GM13976 (cell line): ENCODE results near the gene MEF2A.

Experiments
- DNase-seq: peaks from one replicate; pipeline ENCODE4 v3.0.0; 2012; ENCODE audit warnings: low spot score
- in situ Hi-C: fragments of 300-500 bp; cut with MboI; formaldehyde crosslinking; loops from one replicate; pipeline ENCODE4 v1.12.0; 2022; ENCODE audit warnings: low sequenced_read_pairs, mixed read lengths, inconsistent platforms; ENCODE audit not compliant: unreplicated experiment
- TF ChIP-seq, protein P1 (sequence below): IDR thresholded peaks from 2 replicates; pipeline ENCODE4 v1.5.1; 2012; ENCODE audit warnings: borderline replicate concordance, mild to moderate bottlenecking; ENCODE audit not compliant: insufficient read depth; ENCODE audit errors: extremely low read depth, missing control alignments, control extremely low read depth

MEF2A gene

GRCh38 chr15:99722406-99722805, 156.6 kb downstream of the MEF2A start:
- TF ChIP-seq, protein P1, sequence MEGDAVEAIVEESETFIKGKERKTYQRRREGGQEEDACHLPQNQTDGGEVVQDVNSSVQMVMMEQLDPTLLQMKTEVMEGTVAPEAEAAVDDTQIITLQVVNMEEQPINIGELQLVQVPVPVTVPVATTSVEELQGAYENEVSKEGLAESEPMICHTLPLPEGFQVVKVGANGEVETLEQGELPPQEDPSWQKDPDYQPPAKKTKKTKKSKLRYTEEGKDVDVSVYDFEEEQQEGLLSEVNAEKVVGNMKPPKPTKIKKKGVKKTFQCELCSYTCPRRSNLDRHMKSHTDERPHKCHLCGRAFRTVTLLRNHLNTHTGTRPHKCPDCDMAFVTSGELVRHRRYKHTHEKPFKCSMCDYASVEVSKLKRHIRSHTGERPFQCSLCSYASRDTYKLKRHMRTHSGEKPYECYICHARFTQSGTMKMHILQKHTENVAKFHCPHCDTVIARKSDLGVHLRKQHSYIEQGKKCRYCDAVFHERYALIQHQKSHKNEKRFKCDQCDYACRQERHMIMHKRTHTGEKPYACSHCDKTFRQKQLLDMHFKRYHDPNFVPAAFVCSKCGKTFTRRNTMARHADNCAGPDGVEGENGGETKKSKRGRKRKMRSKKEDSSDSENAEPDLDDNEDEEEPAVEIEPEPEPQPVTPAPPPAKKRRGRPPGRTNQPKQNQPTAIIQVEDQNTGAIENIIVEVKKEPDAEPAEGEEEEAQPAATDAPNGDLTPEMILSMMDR, result no peak
- in situ Hi-C loops, result no loop called here
- no peak for DNase-seq

- TF ChIP-seq, protein P1, result no peak
- DNase-seq, result no peak
- in situ Hi-C loops, result no loop called here
Observed at GRCh38 chr15:99726333-99726732, 160.5 kb downstream of the MEF2A start.

GRCh38 chr15:99727330-99727729, 161.5 kb downstream of the MEF2A start:
- in situ Hi-C loops, result no loop called here
- DNase-seq, result no peak
- TF ChIP-seq, protein P1, result no peak

DNA sequence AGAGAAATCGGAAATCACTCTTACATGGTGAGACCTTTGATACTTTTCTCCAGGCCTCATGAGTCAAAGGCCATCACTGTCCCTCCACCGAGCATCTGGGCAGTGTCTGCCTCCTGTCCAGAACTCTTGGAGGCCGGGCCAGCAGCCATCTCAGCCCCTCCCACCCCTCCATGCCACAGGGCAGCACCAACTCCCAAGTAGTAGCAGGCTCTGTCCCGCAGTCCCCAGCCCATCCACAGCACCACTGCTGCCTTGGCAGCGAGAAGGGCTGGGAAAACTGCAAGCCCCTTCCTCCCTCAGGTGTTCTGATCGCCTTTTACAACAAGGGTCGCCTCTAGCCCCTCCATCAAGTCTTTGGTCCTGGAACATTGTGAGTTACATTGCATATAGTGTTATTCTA, 161.9 kb downstream of the MEF2A start:
- in situ Hi-C loops, result no loop called here
- no peak for DNase-seq
- TF ChIP-seq, protein P1, result no peak

- TF ChIP-seq, protein P1, result no peak
- in situ Hi-C loops, result no loop called here
- no peak for DNase-seq
Observed at GRCh38 chr15:99728916-99729315, 163.1 kb downstream of the MEF2A start.

DNA sequence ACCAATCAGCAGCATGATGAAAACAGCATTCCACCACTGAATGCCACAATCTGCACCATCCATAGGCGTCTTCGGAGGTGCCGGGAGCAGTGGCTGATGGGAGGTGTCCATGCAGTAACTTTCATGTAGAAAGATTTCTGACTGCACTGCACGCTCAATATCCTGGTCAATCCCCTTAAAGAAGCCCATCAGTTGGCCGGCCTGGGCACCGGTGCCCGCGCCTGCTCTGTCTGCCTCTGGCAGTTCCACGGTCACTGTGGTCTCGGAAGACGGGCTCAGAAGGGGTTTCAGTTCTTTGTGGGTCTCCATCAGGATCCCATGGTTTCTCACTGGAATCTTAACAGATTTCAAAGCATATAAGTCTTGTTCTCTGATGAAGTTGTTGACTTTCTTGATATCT, 163.5 kb downstream of the MEF2A start:
- no peak for DNase-seq
- TF ChIP-seq, protein P1, result no peak
- in situ Hi-C loops, result no loop called here

DNA sequence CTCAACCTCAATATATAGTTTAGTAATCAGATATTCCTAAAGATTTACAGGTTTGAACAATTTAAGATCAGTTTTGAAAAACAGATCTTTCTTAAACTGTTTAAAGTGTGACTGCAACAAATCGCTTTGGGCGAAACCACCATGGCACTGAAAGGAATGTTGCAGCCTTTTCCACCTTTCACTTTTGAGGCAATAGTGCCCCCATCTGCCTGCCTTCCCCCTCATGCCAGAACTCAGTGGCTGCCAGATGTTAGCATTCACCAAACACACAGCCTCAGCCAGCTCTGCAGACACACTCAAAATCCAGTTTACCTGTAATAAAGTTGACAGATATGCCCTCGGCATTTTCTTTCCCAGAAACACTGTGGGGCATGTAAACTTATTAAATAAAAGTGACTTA, 164.1 kb downstream of the MEF2A start:
- TF ChIP-seq, protein P1, result peak; percentile 36
- in situ Hi-C loops, result no loop called here
- DNase-seq, result peak; percentile 45
